Measurements from ENCODE around the gene GTF3C5.

GTF3C5 gene

GRCh38 chr9:133030317-133031129, at the start of gene GTF3C5:
Gene GTF3C5, plus strand, starts transcription at chr9:133030997. Its CDS starts 15 bp downstream, at chr9:133031012.
- 0 out of 2 replicates have a peak, but pooled peaks cover 11% of the 10 kb centered on the region for H3K36me3 ChIP-seq (ENCODE audit: insufficient read depth, low read length)
- peak; percentile 98 for DNase-seq (ENCODE audit: low read depth, low spot score)
- peak within 1 kb of the TSS; percentile 97 for H3K9ac ChIP-seq (ENCODE audit: insufficient read length)
- no peaks in the 10 kb centered on the region for H3K9me3 ChIP-seq (ENCODE audit: low read depth, low read length)
- H3K27ac ChIP-seq: peak within 1 kb of the TSS; percentile 95
- H3K4me3 ChIP-seq: peak within 1 kb of the TSS; percentile 98
- TF ChIP-seq EZH2 (IDR thresholded peaks at IDR 0.05) (no peak), POLR2AphosphoS5 (IDR thresholded peaks at IDR 0.05; ENCODE audit: borderline replicate concordance, low read depth, low read length) (peak; percentile 91), FOXP2 (optimal IDR thresholded peaks at IDR 0.05; ENCODE audit: control extremely low read depth, extremely low read length, insufficient read depth) (peak; percentile 12)

- DNase-seq (ENCODE audit: low read depth, low spot score): no peak
- Histone ChIP-seq H3K9me3 (ENCODE audit: low read depth, low read length) (no peaks in the 10 kb centered on the region), H3K27ac (no peak overlapping the region), H3K9ac (ENCODE audit: insufficient read length) (no peak overlapping the region), H3K4me3 (no peak overlapping the region), H3K36me3 (ENCODE audit: insufficient read depth, low read length) (no peaks in the 10 kb centered on the region)
- no peak for TF ChIP-seq EZH2 (IDR thresholded peaks at IDR 0.05)
- TF ChIP-seq POLR2AphosphoS5 (IDR thresholded peaks at IDR 0.05; ENCODE audit: borderline replicate concordance, low read depth, low read length): no peak
- TF ChIP-seq FOXP2 (optimal IDR thresholded peaks at IDR 0.05; ENCODE audit: control extremely low read depth, extremely low read length, insufficient read depth): no peak
These were observed 48.3 kb upstream of the GTF3C5 start for GRCh38 chr9:132982458-132982857.

DNA sequence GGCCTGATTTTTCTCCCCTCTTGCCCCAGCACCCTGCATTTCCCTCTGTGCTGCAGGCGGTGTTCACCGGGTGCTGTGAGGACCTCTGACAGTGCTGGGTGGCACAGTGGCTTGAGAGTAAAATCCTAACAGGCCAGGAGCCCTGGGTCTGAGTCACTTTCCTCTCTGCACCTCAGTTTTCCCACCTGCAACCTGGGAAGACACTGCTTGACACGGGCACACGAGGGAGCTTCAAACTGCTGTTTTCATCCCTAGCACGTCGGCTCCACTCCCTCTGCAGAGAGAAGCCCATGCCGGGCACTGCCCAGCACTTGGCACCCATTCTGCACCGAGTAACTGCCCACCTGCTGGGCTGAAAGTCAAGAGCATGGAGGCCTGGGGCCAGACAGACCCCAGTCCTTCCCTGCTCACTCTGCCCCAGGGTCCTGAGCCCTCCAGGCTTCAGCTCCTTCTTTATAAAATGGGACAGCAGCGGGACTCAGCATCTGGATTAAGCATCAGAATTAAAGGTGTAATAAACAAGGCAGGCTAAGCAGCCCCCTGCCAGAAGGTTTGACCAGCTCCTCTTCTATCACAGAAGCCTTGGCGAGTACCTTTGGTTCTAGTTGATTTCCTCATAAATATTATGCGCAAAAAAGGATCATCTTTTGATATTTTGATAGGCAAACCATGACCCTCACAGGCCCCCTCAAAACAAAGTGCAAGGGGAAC, 47.2 kb upstream of the GTF3C5 start:
- Histone ChIP-seq H3K4me3 (no peak overlapping the region), H3K9me3 (ENCODE audit: low read depth, low read length) (no peaks in the 10 kb centered on the region), H3K36me3 (ENCODE audit: insufficient read depth, low read length) (no peaks in the 10 kb centered on the region), H3K27ac (no peak overlapping the region), H3K9ac (ENCODE audit: insufficient read length) (no peak overlapping the region)
- TF ChIP-seq EZH2 (IDR thresholded peaks at IDR 0.05): no peak
- TF ChIP-seq POLR2AphosphoS5 (IDR thresholded peaks at IDR 0.05; ENCODE audit: borderline replicate concordance, low read depth, low read length): no peak
- TF ChIP-seq FOXP2 (optimal IDR thresholded peaks at IDR 0.05; ENCODE audit: control extremely low read depth, extremely low read length, insufficient read depth): no peak
- no peak for DNase-seq (ENCODE audit: low read depth, low spot score)

- no peak overlapping the region for H3K4me3 ChIP-seq
- no peak overlapping the region for H3K9ac ChIP-seq (ENCODE audit: insufficient read length)
- no peaks in the 10 kb centered on the region for H3K9me3 ChIP-seq (ENCODE audit: low read depth, low read length)
- no peaks in the 10 kb centered on the region for H3K36me3 ChIP-seq (ENCODE audit: insufficient read depth, low read length)
- DNase-seq (ENCODE audit: low read depth, low spot score): no peak
- TF ChIP-seq EZH2 (IDR thresholded peaks at IDR 0.05) (no peak), POLR2AphosphoS5 (IDR thresholded peaks at IDR 0.05; ENCODE audit: borderline replicate concordance, low read depth, low read length) (no peak), FOXP2 (optimal IDR thresholded peaks at IDR 0.05; ENCODE audit: control extremely low read depth, extremely low read length, insufficient read depth) (no peak)
- H3K27ac ChIP-seq: no peak overlapping the region
These were observed 46.4 kb upstream of the GTF3C5 start for GRCh38 chr9:132984202-132985070.

- TF ChIP-seq EZH2 (IDR thresholded peaks at IDR 0.05) (no peak), POLR2AphosphoS5 (IDR thresholded peaks at IDR 0.05; ENCODE audit: borderline replicate concordance, low read depth, low read length) (no peak), FOXP2 (optimal IDR thresholded peaks at IDR 0.05; ENCODE audit: control extremely low read depth, extremely low read length, insufficient read depth) (no peak)
- DNase-seq (ENCODE audit: low read depth, low spot score): no peak
- Histone ChIP-seq H3K9ac (ENCODE audit: insufficient read length) (no peak overlapping the region), H3K27ac (no peak overlapping the region), H3K4me3 (no peak overlapping the region), H3K36me3 (ENCODE audit: insufficient read depth, low read length) (no peaks in the 10 kb centered on the region), H3K9me3 (ENCODE audit: low read depth, low read length) (no peaks in the 10 kb centered on the region)
These were observed 45.8 kb upstream of the GTF3C5 start for GRCh38 chr9:132985071-132985350.

DNA sequence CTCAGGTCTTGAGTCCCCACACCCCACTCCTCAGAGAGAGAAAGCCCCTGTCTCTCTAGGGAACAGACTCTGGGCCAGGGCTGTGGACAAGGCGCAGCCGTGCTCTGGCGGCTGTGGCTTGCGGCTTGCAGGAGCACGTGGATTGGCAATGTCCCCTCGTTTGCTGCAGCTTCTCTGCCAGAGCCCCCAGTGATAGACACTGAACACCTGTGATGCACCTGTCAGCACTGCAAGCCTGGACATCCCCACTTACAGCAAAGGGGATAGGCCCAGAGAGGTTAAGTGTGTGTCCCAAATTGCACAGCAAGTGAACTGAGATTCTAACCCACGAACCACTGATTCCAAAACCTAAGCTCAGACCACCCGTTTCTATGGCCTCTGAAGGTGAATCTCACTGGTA, 45.3 kb upstream of the GTF3C5 start:
- Histone ChIP-seq H3K9ac (ENCODE audit: insufficient read length) (no peak overlapping the region), H3K36me3 (ENCODE audit: insufficient read depth, low read length) (no peaks in the 10 kb centered on the region), H3K4me3 (no peak overlapping the region), H3K27ac (no peak overlapping the region), H3K9me3 (ENCODE audit: low read depth, low read length) (no peaks in the 10 kb centered on the region)
- DNase-seq (ENCODE audit: low read depth, low spot score): no peak
- TF ChIP-seq POLR2AphosphoS5 (IDR thresholded peaks at IDR 0.05; ENCODE audit: borderline replicate concordance, low read depth, low read length) (no peak), FOXP2 (optimal IDR thresholded peaks at IDR 0.05; ENCODE audit: control extremely low read depth, extremely low read length, insufficient read depth) (no peak)

GRCh38 chr9:132986114-132986513, 44.7 kb upstream of the GTF3C5 start:
- Histone ChIP-seq H3K9me3 (ENCODE audit: low read depth, low read length) (no peaks in the 10 kb centered on the region), H3K9ac (ENCODE audit: insufficient read length) (no peak overlapping the region), H3K27ac (no peak overlapping the region), H3K4me3 (no peak overlapping the region), H3K36me3 (ENCODE audit: insufficient read depth, low read length) (no peaks in the 10 kb centered on the region)
- no peak for TF ChIP-seq FOXP2 (optimal IDR thresholded peaks at IDR 0.05; ENCODE audit: control extremely low read depth, extremely low read length, insufficient read depth)
- TF ChIP-seq EZH2 (IDR thresholded peaks at IDR 0.05): peak; percentile 63
- DNase-seq (ENCODE audit: low read depth, low spot score): no peak
